Activated CD4-positive, alpha-beta T cell treated with anti-CD3 and anti-CD28 coated beads, Interleukin-2, amount 10 ng/mL, durations not matched to agents 24 days and 14 days (primary cell): Measurements from ENCODE around the gene RHOF. TPM values are rescaled to one million over a fixed set of nuclear protein-coding genes. Genes with fewer than 3 reads are reported as not detected.

Experiments used
- DNase-seq: peaks from one replicate; pipeline ENCODE4 v3.0.0; 2022
- H3K27ac Mint-ChIP-seq: one replicate; pipeline ENCODE4 v1.8.0; 2022; ENCODE audit warnings: mild to moderate bottlenecking, mixed read lengths
- H3K27me3 Mint-ChIP-seq: one replicate; pipeline ENCODE4 v1.8.0; 2022; ENCODE audit warnings: mixed read lengths
- H3K36me3 Mint-ChIP-seq: one replicate; pipeline ENCODE4 v1.8.0; 2022; ENCODE audit warnings: low read depth, mild to moderate bottlenecking, mixed read lengths
- H3K4me1 Mint-ChIP-seq: one replicate; pipeline ENCODE4 v1.8.0; 2021; ENCODE audit warnings: mixed read lengths
- H3K4me3 Mint-ChIP-seq: one replicate; pipeline ENCODE4 v1.8.0; 2022; ENCODE audit warnings: mild to moderate bottlenecking, moderate library complexity, mixed read lengths
- H3K9me3 Mint-ChIP-seq: one replicate; pipeline ENCODE4 v1.8.0; 2021; ENCODE audit warnings: mixed read lengths
- intact Hi-C: fragments of 100-400 bp; cut with micrococcal nuclease; formaldehyde crosslinking; loops from one replicate; pipeline ENCODE4 v1.15.1; 2023
- total RNA-seq: library from RNA; stranded (reverse); gene quantifications from 2 replicates; pipeline ENCODE4 v1.2.3, GENCODE V29; 2022

RHOF gene, protein sequence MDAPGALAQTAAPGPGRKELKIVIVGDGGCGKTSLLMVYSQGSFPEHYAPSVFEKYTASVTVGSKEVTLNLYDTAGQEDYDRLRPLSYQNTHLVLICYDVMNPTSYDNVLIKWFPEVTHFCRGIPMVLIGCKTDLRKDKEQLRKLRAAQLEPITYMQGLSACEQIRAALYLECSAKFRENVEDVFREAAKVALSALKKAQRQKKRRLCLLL
- total RNA-seq = 107 and 114 TPM in 2 replicates

DNA sequence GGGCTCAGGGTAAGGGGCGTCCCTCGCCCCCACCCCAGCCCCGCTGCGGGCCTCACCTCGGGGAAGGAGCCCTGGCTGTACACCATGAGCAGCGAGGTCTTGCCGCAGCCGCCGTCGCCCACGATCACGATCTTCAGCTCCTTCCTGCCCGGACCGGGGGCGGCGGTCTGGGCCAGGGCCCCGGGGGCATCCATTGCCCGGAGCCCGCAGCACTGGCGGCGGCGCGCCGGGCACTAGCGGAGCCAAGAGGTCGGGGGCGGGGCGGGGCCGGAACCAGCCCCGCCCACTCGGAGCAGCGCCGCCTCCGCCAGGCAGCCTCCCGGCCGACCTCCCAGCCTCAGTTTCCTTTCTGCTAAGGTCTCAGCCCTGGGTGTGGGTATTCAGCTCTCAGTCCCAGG is at the start of gene RHOF:
RHOF (minus strand) TSS at position 249 of the 398 bp plus-strand sequence; CDS start at position 194, 55 bp downstream.
- peak within 1 kb of the TSS; percentile 94 for H3K4me3 Mint-ChIP-seq
- H3K36me3 Mint-ChIP-seq = peaks cover 44% of the 10 kb centered on the region
- H3K27ac Mint-ChIP-seq = peak within 1 kb of the TSS; percentile 93
- DNase-seq = no peak
- H3K4me1 Mint-ChIP-seq = peaks cover 54% of the 10 kb centered on the region
- no peaks in the 10 kb centered on the region for H3K27me3 Mint-ChIP-seq
- H3K9me3 Mint-ChIP-seq = no peaks in the 10 kb centered on the region
- intact Hi-C loops = loop anchor here (1.0 to 10.0 kb wide), 3 partner anchors 11 to 1259 kb away; partner anchors contain the start of genes RNF10 and TMEM120B

DNA sequence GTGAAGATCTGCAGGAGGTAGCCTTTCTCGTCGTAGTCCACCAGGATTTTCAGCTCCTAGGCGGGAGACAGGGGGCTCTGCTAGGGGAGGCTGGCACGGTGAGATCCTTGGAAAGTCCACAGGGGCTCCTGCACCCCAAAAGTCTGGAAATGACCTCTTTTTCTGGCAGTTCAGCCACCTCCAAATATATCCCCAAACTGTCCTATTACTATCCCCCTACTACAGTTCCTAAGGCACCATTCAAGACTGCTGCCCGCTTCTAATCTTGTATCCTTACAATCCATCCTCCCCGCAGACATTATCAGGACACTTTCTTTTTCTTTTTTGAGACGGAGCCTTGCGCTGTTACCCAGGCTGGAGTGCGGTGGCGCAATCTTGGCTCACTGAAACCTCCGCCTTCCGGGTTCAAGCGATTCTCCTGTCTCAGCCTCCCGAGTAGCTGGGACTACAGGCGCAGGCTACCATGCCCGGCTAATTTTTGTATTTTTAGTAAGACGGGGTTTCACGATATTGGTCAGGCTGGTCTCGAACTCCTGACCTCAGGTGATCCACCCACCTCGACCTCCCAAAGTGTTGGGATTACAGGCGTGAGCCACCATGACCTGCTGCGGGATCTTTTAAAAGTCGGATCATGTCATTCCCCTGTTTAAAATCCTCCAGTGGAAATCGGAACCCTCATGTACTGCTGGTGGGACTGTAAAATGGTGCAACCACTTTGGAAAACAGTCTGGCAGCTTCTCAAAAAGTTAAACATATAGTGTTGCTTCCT is 46.7 kb upstream of the RHOF start:
- no peaks in the 10 kb centered on the region for H3K27me3 Mint-ChIP-seq
- H3K9me3 Mint-ChIP-seq = no peaks in the 10 kb centered on the region
- intact Hi-C loops = loop anchor here (1.0 to 2.0 kb wide), 2 partner anchors 45 to 48 kb away; partner anchors contain the start of gene PSMD9
- DNase-seq = no peak
- H3K36me3 Mint-ChIP-seq = no peaks in the 10 kb centered on the region
- peak overlapping the region; percentile 95 for H3K4me3 Mint-ChIP-seq
- H3K27ac Mint-ChIP-seq = peak overlapping the region; percentile 87
- H3K4me1 Mint-ChIP-seq = peaks cover 13% of the 10 kb centered on the region

DNA sequence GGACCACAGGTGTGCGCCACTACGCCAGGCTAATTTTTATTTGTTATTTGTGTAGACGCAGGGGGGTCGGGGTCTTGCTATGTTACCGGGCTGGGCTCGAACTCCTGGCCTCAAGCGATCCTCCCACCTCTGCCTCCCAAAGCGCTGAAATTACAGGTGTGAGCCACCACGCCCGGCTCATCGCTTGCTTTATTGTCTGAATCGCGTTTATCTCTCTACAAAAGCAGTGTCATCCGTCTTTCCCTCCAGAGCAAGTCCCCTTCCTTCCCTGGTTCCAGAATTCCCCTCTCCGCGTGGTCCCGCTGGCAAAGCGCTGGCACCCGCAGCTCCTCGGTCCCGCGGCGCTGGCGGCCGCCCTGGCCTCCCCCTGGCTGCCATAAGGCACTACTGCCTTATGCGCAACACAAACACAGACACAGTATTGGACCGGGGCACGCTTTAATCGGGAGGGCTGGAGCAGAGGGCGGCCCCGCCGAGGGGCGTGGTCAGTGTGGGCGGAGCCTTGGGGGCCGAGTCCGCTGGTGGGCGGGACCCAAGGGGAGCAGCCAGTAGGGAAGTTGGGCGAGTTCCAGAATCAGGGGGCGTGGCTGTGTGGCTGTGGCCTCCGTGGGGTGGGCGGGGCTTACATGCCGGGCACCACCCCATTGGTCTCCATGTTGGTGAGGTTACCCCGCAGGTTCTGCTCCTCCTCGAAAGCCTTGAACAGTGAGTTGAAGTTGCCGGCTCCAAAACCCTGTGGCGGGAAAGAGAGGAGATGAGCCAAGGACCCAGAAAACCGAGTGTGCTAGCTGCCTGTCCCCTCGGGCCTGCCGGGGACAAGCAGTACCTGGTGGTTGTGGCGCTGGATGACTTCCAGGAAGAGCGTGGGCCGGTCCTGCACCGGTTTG is 45.9 kb upstream of the RHOF start:
- Mint-ChIP-seq H3K36me3 (no peaks in the 10 kb centered on the region), H3K4me3 (peak overlapping the region; percentile 95), H3K27me3 (no peaks in the 10 kb centered on the region), H3K27ac (peak overlapping the region; percentile 87), H3K9me3 (no peaks in the 10 kb centered on the region), H3K4me1 (peaks cover 13% of the 10 kb centered on the region)
- intact Hi-C loops = loop anchor here (1.0 to 2.0 kb wide), 2 partner anchors 45 to 49 kb away; partner anchors contain the start of gene PSMD9
- DNase-seq = peak; percentile 100

DNA sequence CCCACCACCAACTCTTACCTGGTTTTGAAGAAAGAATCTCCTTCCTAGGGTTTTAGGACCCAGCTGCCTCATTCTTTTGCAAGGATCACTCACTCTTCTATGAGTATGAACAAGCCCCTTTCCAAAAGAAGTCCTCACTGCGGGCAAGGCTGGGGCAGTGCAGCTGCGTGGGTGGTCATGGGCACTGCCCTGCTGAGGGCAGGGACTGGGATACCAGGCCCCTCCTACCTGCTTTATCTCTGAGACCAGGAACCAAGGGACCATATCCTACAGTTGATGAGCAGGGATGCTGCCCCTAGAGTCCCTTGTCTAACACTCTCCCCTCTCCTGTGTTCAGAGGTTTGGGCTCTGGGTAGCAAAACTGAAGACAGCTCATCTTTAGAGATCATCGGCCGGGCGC is 44.6 kb upstream of the RHOF start:
- no peaks in the 10 kb centered on the region for H3K36me3 Mint-ChIP-seq
- H3K27me3 Mint-ChIP-seq = no peaks in the 10 kb centered on the region
- DNase-seq = no peak
- peak overlapping the region; percentile 95 for H3K4me3 Mint-ChIP-seq
- no peak overlapping the region for H3K27ac Mint-ChIP-seq
- H3K9me3 Mint-ChIP-seq = no peaks in the 10 kb centered on the region
- intact Hi-C loops = loop anchor here (2.0 kb wide), 1 partner anchor 43 kb away; no protein-coding TSS in a partner anchor
- peaks cover 13% of the 10 kb centered on the region for H3K4me1 Mint-ChIP-seq

DNA sequence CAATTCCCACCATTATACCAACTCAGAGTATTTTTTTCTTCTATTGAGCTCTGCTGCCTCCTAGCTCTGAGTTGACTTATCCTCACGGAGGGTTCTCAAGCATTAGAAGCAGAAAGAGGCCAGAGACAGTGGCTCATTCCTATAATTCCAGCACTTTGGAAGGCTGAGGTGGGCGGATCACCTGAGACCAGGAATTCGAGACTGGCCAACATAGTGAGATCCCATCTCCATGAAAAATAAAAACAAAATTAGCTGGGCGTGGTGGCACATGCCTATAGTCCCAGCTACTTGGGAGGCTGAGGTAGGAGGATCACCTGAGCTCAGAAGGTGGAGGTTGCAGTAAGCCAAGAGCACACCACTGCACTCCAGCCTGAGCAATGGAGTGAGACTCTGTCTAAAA is 44.2 kb upstream of the RHOF start:
- intact Hi-C loops = loop anchor here (2.0 kb wide), 1 partner anchor 43 kb away; no protein-coding TSS in a partner anchor
- Mint-ChIP-seq H3K4me1 (peaks cover 13% of the 10 kb centered on the region), H3K9me3 (no peaks in the 10 kb centered on the region), H3K36me3 (peaks cover 1% of the 10 kb centered on the region), H3K27ac (no peak overlapping the region), H3K4me3 (no peak overlapping the region), H3K27me3 (no peaks in the 10 kb centered on the region)
- DNase-seq = no peak

DNA sequence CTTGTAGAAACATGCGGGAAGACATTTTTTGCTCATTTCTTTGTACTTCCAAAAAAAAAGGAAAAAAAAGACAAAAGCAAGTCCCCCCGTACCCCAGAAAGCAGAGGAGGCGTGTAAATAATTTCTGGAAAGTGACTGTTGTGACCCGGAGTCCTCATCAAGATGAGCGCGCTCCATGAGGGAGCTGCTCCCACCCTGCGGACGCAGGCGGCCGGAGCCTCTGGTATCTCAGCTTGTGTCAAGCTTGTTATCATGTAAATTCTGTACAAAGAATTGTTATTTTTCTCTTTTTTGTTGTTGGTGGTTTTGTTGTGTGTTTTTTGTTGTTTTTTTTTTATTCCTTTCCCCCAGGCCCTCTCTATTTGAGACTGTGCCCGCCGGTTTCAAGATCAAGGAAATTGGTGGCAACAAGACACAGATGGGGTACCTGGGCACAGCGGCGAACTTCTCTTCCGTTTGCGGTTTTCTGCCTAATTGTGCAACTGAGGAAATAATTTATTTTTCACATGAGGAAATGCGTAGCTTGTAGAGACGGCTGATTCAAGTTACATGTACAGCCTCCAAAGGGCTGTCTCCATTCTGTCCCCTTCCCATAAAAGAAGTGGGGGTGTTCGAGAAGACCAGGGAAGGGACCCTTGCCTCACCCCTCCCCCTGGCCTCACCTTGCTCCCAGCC is 38.2 kb upstream of the RHOF start:
- DNase-seq = no peak
- H3K27ac Mint-ChIP-seq = no peak overlapping the region
- H3K27me3 Mint-ChIP-seq = no peaks in the 10 kb centered on the region
- peaks cover 47% of the 10 kb centered on the region for H3K36me3 Mint-ChIP-seq
- peaks cover 2% of the 10 kb centered on the region for H3K4me1 Mint-ChIP-seq
- no peak overlapping the region for H3K4me3 Mint-ChIP-seq
- intact Hi-C loops = no loop called here
- H3K9me3 Mint-ChIP-seq = no peaks in the 10 kb centered on the region

DNA sequence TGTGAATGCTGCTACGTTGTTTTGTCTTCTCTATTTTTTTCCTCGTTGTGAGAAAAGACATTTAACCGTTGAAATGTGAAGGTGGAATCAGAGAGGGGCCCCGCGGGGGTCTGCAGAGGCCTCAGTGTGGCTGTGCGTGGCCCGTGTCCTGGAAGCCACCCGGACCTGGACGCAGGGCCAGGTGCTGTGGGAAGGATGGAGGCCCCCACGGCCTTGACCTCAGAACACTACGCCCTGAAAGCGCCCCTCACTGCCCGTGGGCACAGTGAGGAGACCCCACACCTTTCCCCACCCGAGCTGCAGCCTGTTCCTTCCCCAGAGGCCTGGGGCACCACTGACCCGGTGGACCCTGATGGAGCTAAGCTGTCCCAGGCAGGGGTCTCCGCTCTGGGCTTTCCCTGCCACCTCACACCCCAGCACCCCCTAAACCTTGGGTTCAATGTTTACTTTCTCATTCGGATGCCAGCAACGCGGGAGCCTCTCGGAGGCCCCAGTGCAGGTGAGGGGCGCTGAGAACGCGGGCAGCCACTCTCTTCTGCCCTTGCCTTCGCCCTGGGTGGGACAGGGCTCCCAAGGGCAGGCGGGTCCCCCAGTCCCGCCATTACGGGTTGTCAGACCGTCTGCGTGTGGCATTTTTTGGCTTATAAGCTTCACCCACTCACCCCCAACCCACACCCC is 37.2 kb upstream of the RHOF start:
- no peaks in the 10 kb centered on the region for H3K27me3 Mint-ChIP-seq
- H3K4me3 Mint-ChIP-seq = no peak overlapping the region
- no peaks in the 10 kb centered on the region for H3K9me3 Mint-ChIP-seq
- H3K4me1 Mint-ChIP-seq = peaks cover 2% of the 10 kb centered on the region
- no peak overlapping the region for H3K27ac Mint-ChIP-seq
- H3K36me3 Mint-ChIP-seq = peaks cover 55% of the 10 kb centered on the region
- no peak for DNase-seq
- intact Hi-C loops = no loop called here

DNA sequence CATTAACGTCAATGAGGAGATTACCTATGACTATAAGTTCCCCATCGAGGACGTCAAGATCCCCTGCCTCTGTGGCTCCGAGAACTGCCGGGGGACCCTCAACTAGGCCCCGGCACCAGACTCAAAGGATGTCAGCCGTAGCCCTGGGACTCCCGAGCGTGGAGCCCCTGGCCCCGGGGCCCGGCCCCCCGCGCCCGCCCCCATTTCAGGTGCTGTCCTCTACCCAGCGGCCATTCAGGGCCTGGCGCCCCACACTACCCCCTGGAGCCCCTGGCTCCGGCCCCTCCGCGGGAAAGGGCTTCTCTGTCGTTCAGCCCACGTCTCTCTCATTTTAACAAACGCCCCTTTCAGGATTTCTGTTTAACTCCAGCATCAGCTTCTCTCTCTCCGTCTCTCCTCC is 36.6 kb upstream of the RHOF start:
- intact Hi-C loops = no loop called here
- Mint-ChIP-seq H3K27me3 (no peaks in the 10 kb centered on the region), H3K4me1 (peaks cover 2% of the 10 kb centered on the region), H3K4me3 (no peak overlapping the region), H3K36me3 (peaks cover 59% of the 10 kb centered on the region), H3K9me3 (no peaks in the 10 kb centered on the region), H3K27ac (no peak overlapping the region)
- no peak for DNase-seq

DNA sequence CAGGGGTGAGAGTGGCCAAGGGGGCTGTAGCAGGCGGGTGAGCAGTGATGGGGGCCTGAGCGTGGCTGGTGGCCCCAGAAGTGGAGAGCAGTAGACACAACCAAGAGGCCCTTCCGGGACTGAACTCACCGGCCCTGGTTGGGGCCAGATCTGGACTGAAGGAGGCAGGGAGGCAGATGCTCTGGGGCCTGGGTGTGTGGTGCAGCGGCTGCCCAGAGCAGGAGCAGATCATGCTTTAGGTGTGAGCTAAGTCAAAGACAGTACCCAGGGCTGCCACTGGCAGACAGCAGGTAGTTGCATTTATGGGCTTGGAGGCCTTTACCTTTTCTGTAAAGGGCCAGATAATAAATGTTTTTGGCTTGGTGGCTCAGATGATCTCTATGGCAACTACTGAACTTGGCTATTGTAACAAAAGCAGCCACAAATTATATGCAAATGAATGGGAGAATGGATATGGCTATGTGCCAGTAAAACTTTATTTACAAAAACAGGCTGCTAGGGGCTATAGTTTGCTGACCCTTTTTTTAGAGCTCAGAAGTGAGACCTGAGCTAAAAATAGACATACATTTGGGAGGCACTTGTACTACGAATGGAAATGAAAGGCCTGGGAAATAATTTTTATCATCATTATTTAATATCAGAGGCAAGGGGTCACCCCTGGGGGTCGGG is 35.9 kb upstream of the RHOF start:
- Mint-ChIP-seq H3K9me3 (no peaks in the 10 kb centered on the region), H3K27ac (no peak overlapping the region), H3K36me3 (peaks cover 64% of the 10 kb centered on the region), H3K4me1 (peaks cover 2% of the 10 kb centered on the region), H3K4me3 (no peak overlapping the region), H3K27me3 (no peaks in the 10 kb centered on the region)
- DNase-seq = no peak
- intact Hi-C loops = no loop called here

DNA sequence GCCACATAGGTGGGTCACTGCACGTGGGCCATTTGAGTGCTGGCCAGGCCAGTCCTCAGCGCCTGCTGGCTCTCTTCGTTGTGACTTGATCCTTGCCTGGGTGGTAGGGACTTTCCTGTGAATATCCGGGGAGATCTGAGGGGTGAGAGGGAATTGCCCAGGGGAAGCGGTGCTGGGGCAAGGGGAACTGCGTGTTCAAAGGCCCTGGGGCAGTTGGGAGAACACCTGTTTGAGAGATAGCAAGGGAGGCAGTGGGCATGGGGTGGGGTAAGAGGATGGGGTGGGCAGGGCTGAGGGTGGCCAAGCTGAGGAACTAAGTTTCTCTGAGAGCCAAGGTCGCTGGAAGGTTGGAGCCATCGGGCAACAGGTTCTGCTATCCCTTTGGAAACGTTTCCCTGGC is 35.3 kb upstream of the RHOF start:
- Mint-ChIP-seq H3K9me3 (no peaks in the 10 kb centered on the region), H3K4me1 (peaks cover 2% of the 10 kb centered on the region), H3K4me3 (no peak overlapping the region), H3K27me3 (no peaks in the 10 kb centered on the region), H3K36me3 (peaks cover 65% of the 10 kb centered on the region), H3K27ac (peak overlapping the region; percentile 49)
- intact Hi-C loops = no loop called here
- no peak for DNase-seq

DNA sequence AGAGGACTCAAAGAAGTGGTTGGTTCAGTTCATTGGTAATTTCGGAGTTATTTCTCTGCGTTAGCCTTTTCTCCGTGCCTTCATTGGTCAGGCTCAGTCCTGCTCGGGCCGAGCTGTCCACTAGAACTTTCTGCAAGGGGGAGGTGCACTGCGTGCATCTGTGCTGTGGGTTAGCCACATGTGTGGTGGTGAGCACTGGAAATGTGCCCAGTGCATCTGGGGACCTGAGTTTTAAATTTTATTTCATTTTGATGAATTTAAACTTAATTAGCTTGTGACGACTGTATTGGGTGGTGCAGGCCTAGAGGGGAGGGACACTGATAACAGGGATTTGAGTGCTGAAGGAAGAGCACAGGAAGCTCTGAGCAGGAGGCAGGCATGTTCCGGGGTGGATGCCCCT is 34.8 kb upstream of the RHOF start:
- Mint-ChIP-seq H3K27me3 (no peaks in the 10 kb centered on the region), H3K9me3 (no peaks in the 10 kb centered on the region), H3K4me1 (peaks cover 2% of the 10 kb centered on the region), H3K27ac (no peak overlapping the region), H3K36me3 (peaks cover 70% of the 10 kb centered on the region), H3K4me3 (no peak overlapping the region)
- DNase-seq = no peak
- intact Hi-C loops = no loop called here

DNA sequence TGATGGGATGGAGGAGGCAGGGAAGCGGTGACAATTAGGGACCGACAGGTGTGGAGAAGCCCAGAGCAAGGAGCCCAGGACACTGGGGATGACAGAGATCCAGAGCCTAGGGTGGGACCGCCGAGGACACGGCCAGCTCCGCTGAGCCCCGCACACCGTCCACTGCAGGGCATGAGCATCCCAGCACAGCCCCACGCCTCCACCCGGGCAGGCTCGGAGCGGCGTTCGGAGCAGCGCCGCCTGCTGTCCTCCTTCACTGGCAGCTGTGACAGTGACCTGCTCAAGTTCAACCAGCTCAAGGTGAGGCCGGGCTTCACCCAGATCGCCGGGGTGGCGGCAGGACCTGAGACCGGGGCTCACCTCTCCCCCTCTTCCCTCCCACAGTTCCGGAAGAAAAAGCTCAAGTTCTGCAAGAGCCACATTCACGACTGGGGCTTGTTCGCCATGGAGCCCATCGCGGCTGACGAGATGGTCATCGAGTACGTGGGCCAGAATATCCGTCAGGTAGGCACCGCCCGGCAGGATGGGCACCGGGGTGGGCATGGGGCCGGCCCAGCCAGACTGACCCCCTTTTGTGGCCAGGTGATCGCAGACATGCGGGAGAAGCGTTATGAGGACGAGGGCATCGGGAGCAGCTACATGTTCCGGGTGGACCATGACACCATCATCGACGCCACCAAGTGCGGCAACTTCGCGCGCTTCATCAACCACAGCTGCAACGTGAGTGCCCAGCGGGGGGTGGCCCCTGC is 34.0 kb upstream of the RHOF start:
- Mint-ChIP-seq H3K9me3 (no peaks in the 10 kb centered on the region), H3K4me3 (no peak overlapping the region), H3K27ac (no peak overlapping the region), H3K4me1 (peaks cover 2% of the 10 kb centered on the region), H3K36me3 (peaks cover 67% of the 10 kb centered on the region), H3K27me3 (no peaks in the 10 kb centered on the region)
- intact Hi-C loops = no loop called here
- DNase-seq = no peak
